HG03442 (cell line): ENCODE data around the gene C2orf78.
"Not testable (repeated sequence)": the region's sequence is repeated elsewhere in the genome, so short reads cannot be mapped to it uniquely, and the experiment has no call there.

Experiments used
- ATAC-seq: cut with Tn5 transposase; IDR thresholded peaks from one replicate; pipeline ENCODE4 v1.9.1; 2021; ENCODE audit warnings: mild to moderate bottlenecking, moderate library complexity; ENCODE audit not compliant: unreplicated experiment

C2orf78 gene

DNA sequence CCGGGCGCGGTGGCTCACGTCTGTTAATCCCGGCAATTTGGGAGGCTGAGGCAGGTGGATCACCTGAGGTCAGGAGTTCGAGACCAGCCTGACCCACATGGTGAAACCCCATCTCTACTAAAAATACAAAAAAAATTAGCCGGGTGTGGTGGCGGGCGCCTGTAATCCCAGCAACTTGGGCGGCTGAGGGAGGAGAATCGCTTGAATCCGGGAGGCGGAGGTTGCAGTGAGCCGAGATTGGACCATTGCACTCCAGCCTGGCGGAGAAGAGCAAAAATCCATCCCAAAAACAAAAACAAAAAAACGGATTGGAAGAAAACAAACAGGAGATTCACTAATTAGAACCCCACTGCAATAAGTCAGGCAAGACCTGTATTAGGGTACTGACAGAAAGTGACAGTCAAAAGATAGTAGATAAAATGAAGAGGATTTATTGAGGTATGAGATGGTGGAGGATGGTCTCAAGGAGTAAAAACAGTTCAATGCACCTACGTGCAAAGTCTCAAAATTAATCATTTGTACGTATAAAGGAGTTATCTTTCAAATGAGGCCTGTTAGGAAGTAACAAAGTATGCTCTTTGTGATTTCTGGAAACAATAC lies 5.0 kb upstream of the C2orf78 start:
- ATAC-seq, result not testable (repeated sequence)

DNA sequence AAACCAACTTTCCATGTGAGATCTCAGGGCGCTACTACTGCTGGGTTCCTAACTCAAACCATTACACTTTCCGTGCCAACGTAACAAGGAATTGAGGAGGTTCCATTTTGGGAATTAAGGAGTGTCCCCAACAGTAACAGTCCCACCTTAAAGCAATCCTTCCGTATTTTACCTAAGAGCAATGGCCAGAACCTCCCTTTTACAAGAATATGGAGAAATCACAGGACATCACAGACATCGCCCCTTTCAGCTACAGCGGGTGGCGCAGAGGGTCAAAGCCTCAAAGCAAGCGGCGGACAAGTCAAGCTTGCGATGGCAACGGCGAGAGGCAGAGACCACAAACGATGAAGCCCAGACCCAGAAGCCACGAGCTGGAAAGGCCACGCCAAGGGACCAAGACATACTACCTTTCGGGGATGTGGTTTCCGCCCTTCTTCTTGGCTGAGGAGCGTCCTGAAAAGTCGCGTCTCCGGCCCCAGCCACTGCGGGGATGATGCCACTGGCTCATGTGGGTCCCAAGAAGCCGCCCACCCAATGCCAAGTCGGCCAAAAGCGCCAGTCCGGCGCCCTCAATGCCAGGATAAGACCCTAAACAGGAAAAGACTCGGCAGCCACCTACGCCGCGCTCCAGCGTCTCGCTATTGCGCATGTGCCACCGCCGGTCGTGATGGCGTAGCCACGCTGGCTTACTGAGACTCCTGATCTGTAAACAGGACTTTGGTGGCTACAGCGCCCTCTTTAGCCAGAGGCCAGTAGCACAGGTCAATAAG lies 4.3 kb upstream of the C2orf78 start, which contains the start of gene DUSP11:
TSS of gene DUSP11 (minus strand) at position 637 of the 770 bp plus-strand sequence. CDS start at position 508, 129 bp downstream.
- ATAC-seq, result peak; percentile 94

DNA sequence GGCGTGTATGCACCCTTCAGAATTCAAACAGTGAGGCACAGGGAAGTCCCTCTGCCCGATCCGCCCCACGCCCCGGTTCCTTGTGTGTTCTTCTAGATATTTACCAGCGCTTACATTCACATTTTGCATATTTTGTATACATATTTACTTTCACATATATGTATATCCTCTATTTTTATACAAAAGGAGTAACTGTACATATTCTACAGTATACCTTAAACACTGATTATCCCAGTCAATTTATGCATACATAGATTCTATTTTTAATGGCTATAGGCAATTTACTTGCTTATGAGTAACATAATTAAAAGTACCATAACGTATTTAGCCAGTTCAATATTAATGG lies 3.8 kb upstream of the C2orf78 start:
- no peak for ATAC-seq

GRCh38 chr2:73783402-73783801 lies 581 bp upstream of the C2orf78 start:
- ATAC-seq, result not testable (repeated sequence)

- no peak for ATAC-seq
Measured at GRCh38 chr2:73811878-73812277, 27.9 kb downstream of the C2orf78 start.

DNA sequence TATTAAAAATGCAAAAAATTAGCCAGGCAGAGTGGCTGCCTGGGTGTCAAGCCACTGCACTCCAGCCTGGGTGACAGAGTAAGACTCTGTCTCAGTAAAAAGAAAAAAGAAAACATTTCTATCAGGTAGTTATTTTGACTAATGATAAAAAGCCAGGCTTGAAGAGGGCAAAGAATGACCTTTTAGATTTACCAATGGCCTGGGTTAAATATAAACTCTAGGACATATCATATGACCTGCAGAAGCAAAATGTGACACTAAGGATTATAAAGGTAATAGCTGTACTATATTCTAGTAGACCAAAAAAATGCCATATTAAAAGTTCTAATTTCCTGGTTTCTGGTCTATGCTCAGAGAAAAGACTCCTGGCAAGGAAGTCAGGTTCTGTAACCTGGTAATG lies 28.7 kb downstream of the C2orf78 start:
- ATAC-seq, result no peak

DNA sequence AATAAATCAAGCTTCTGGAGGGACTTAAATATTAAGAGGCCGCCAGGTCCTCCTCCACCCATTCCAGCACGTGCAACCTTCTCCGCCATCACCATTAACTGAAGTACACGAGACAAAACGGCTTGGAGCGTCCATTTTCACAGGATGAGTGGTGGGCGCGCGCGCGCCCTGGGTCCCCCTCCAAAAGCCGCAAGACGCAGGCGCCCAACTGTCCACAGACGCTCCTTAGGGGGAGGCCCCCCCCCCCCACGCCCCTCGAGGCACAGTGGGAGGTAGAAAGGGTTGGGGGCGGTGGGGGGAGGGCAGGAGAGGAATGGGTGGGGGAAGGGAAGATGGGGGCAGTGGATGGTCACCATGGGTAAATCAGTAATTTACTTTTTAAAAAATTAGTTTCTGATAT lies 34.3 kb downstream of the C2orf78 start:
- no peak for ATAC-seq

DNA sequence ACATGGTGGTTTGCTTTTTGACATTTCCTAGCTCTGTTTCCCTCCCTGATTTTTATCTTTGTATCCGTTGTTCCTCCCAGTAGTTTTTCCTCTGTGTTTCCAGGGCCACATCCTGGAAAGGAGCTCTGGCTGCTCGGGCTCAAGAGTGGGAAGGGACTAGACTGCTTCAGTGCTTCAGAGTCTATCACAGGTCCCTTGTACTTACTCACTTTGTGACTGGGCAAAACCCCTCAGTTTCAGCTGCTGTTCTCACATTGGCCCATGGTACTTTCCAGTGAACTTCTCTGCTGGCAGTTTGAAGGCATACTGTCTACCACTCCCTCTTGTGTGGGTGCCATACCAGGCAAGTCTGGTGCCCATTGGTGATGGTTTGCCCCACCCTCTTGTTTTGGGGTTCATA lies 37.2 kb downstream of the C2orf78 start:
- ATAC-seq, result peak; percentile 81

GRCh38 chr2:73821669-73822068 lies 37.7 kb downstream of the C2orf78 start:
- ATAC-seq, result no peak

GRCh38 chr2:73822276-73822675 lies 38.3 kb downstream of the C2orf78 start:
- ATAC-seq, result no peak

- no peak for ATAC-seq
Measured at GRCh38 chr2:73822991-73823390, 39.0 kb downstream of the C2orf78 start.

DNA sequence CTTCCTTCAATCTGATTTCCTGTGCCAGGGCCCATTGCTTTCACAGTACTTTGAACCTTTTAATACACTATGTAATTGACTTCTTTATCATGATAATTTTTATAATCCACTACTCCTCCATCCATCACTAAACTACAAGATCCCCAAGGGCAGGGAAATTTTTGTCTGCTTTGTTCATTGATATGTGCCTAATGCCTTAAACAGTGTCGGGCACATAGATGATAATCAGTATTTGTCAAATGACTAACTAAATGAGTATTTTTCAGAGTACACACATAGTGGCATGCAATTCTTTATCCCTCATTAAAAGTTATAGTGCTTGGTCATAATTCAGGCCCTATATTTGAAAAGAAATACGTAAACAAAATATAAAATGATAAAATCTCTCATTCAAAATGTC lies 39.4 kb downstream of the C2orf78 start:
- no peak for ATAC-seq

DNA sequence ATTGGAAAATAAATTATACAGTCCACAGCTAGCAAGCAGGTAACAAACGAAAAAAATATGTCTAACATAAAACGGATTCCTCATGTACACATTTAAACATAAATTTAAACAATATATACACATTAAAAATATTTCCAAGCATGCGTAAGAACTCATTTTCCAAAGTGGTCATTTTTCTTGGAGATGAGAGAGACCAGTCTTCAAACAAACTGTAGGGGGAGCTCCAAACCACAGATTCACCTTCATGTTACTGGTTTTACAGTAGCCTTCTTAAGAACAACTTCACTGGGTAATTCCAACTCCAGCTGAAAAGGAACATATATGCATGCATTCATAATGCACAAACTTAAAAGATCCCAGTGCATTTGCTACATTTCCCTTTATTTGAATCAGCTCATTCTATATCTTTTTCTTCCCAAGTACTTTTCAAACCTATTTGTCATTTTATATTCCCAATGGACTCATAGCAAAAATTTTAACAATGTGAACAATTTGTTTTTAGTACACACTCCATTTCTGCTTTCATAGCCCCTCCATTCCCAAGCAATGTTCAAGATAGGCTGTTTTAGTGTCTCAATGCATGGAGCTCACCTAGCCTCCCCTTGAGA lies 40.0 kb downstream of the C2orf78 start:
- no peak for ATAC-seq

DNA sequence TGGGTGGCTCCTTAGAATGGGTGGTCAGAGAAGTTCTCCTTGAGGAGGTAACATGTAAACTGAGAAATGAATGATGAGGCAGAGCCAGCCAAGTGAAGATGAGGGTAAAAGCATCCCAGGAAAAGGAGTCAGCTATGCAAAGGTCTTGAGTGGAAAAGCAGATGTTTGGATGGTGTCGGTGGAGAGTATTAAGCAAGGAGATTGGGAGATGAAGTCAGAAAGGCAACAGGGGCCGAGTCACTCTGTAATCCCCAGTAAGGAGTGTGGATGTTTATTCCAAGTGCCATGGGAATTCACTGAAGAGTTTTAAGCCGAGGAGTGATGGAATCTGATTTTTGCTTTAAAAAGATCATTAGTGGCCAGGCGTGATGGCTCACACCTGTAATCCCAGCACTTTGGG lies 41.4 kb downstream of the C2orf78 start:
- ATAC-seq, result no peak

DNA sequence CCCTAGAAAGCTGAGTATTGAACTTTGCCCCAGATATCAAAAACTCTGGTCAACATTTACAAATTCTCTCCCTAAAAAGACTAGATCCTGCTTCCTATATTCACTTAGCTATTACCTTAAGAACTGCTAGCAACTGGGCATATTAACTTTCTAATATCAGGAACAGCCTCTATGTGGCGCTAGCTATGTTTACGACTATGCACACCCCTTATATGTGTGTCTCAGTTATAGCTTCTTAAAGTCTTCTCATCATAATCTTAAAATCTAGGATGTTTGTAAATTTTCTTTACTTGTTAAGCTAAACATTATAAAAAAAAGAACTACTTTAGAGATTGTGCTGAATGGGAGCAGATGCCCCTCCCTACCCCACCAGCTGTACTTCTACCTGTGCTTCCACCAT lies 43.0 kb downstream of the C2orf78 start:
- no peak for ATAC-seq

- ATAC-seq, result no peak
Measured at GRCh38 chr2:73827660-73828388, 43.8 kb downstream of the C2orf78 start.

GRCh38 chr2:73828389-73828817 lies 44.4 kb downstream of the C2orf78 start:
- no peak for ATAC-seq

DNA sequence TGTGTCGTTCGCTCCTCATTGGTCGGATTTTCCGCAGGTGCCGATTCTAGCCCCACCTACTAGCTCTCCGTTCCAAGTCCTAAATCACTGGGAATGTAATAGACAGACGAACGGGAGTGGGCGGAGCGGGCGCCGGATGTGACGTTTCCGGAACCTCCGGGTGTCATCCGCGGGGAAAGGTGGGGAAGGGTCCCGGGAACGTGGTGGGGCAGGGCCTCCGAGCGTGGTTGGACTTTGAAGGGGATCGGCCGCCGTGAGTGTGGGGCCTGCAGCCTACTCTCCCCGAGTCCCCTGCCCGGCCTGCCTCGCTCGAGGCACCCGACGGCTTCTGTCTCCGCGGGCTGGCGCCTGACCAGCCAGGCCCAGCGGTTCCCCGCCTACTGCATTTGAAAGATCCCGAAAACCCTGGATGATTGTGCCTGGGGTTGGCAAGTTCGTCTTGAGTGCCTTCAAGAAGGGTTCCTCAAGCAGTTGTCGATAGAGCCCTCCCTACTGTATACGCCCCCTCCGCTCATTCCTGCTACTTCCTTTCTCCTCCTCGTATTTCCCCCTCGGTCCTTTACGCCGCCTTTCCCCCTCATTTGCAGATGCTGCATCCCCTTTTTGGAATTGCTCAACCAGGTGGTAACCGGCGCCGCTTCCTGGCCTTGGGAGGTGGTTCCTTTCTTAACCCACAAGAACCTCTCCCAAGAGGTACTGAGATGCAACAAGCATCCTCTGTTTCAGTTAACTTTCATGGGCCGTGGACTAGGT lies 45.0 kb downstream of the C2orf78 start, which contains the start of gene STAMBP:
TSS of gene STAMBP (plus strand) at position 144 of the 753 bp plus-strand sequence. CDS start 1,896 bp downstream, outside the sequence.
- peak; percentile 79 for ATAC-seq

GRCh38 chr2:73830871-73831401 lies 47.0 kb downstream of the C2orf78 start:
- no peak for ATAC-seq

- no peak for ATAC-seq
Measured at GRCh38 chr2:73832930-73833329, 48.9 kb downstream of the C2orf78 start.
